ENCODE data around the gene LRP1-AS.
A peak's percentile ranks its signal among the peaks of the same experiment; 100 is the strongest.

The LRP1-AS gene

DNA sequence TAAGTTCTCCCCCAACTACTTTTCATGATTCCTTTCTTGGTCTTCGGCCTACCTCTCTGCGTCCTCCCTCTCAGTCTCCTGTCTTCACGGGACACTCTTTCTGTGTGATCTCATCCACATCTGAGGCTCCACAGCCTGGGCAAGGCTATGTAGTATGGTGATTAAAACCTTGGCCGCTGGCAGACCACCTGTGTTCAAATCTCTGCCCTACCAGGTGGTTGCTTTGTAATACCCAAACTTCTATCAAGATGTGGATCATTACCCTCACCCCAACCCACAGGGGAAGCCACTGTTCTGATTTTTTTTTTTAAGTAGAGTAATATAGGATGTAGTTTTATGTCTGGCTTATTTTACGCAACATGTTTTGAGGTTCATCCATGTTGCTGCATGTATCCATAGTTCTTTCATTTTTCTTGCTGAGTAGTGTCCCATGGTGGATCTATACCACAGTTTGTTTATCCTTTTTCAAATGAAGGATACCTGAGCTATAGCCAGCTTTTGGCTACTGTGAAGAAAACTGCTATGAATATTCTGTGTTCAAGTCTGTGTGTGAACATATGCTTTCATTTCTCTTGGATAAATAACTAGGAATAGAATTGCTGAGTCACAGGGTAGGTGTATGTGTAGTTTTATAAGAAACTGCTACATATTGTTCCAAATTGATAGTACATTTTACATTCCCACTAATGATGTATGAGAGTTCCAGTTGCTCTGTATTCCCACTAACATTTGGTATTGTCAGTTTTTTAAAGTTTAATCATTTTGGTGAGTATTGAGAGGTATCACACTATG, 27.9 kb downstream of the LRP1-AS start:
- no peak for DNase-seq (ENCODE audit: low read depth in 2 of 2)

DNA sequence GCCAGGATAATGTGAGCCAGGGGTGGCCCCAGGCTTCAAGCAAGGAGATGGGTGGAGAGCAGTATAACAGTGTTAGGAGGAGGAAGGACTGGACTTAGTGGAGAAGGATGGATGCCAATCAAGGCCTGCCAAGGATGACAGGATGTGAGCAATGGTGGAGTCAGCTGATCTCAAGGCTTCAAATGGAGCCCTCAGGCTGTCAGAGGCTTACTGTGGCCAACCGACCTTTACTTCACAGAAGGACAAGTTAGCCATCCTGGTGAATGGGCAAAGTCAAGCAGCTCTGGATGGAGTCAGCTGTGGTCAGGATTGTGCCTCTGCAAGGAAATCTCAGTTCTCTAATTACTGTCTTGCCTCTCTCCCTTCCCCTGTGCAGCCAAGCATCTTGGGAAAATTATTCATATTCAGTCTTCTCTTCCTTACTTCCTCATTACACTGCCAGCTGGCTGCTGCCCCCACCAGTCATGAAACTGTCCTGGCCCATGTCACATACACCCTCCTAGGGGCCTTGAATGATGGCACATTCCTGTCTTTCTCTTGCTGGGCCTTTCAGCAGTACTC, 28.6 kb downstream of the LRP1-AS start:
- no peak for DNase-seq (ENCODE audit: low read depth in 2 of 2)

DNA sequence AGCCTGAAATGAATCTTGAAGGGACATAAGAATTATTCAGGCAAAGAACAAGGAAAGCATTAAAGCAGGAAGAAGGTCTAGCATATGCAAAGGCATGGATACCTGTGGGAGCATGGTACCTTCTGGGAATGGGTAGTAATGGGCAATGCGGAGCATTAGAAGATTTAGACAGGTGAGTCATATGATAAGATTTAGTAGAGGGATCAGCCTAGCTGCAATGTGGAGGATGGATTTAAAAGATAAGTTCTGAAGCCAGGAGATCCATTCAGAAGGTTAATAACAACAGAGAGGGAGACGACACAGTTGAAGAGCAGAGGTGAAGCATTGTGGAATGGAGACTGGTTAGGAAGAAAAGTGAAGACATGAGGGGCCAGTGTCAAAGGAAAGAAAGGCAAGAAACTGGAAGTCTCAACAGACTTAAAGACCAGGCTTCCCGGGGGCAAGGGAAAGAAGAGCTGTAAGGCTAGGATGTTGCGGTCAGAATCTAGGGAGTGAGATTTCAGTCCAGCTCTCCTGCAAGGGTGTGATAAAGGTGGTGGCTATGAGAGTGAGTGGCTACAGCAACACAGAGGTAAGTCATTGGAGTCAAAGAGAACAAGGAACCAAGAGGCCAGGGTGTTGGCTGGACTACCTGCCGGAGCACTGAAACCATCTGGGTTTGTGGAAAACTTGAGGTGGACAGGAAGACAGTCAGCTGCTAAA, 30.7 kb downstream of the LRP1-AS start:
- DNase-seq (ENCODE audit: low read depth in 2 of 2) = no peak

DNA sequence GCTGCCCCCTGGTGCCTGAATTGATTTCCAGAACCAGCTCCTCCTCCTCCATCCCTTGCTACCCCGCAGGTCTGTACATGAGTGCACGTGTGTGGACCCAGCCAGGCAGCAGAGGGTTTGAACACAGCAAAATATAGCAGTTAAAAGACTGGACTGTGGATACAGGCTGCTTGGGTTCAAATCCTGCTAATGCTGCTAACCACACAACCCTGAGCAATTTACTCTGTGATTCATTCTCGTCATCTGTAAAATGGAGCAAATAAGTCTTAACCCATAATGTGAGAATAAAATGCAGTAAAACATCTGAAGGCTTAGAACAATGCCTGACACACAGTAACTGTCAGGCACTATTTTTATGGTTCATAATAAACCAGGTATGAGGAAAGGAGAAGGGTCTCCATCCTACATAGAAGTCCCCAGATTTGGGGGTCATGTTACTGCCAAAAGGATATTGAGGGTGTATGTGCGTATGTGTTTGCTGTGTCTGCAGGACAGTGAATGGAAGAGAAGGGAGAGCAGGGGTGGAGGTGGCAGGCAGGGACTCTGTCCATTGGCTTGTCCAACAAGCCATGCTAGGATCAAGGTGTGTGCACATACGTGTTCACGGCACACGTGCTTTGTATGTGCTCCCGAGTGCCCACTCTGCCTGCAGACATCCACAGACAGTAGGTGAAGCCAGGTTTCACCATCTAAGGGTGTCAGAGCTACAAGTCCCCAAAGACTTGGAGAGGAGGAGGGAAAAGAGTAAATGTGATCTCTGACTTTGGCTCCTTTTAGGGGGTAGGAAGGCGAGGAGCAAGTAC, 34.7 kb downstream of the LRP1-AS start:
- DNase-seq (ENCODE audit: low read depth in 2 of 2) = no peak

DNA sequence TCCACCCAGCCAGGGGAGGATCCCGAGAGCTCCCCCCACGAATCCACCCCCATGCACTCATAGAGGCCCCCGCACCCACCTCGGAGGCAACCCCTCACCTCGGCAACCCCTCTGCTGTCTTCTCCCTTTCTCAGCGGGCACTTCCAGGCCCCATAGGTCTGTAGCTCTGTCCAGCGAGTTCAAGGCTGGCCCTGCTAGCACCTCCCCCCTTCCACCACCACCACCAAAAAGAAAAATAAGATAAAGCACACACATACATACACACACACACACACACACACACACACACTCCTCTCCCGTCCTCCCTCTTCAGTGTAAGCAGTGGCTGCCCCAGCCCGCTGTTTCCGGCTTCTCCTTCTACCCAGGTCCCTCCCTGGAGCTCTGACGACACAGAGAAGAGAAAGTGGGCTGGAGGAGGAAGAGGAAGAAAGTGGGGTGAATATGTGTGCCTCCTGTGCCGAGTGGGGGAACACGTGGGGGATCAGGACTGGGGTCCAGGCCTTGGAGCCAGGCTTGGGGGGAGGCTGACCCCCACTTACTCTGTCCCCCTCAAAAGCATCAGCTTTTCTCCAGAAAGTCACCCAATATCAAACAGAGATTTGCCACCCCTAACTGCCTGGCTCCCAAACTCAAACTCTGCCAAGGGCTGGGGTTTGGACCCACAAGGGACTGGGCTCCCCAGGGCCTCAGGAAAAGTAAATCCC, 36.2 kb downstream of the LRP1-AS start, which contains the start of gene STAT6:
STAT6 (minus strand) TSS at position 332 of the 704 bp plus-strand sequence. CDS start 3,084 bp downstream, outside the sequence.
- DNase-seq (ENCODE audit: low read depth in 2 of 2) = peak; percentile 57 to 79

DNA sequence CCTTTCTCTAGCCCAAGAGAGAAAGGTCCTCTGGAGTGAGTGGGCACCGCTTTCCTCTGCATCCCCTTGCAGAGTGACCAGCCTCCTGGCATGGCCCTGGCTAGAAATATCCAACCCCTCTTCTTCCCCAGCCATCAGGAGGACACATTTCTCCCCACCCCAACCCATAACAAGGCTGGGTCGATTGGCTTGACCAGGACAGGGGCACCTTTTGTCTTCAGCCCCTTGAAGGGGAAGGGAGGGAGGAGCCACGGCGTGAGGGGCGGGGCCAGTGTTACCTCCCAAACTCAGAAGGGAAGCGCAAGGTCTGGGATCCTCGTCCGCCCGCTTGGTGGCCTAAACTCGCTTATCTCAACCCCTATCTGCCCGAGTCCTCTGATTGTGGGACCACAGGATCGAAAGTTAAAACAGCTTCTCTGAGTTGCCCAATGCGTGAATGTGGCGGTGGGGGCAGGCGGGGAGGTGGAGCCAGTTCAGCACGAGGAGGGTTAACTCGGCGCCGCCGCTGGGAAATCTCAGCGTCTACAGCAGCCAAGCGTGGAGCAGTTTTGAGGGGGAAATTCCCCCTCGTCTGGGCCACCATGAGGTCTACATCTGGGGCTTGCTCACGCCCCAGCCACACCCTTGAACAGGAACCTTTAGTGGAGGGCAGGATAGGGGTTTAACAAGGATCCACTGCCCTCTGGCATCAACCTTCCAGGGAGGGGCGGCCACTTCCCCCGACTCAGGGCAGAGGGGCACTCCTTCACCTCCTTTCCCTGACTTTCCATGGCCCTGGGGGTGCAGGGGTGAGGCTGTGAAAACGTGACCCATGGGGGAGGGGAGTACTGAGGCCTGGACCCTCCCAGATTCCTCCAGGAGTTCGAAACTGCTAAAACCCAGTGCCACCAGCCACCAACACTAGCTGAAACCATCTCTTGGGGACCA, 37.1 kb downstream of the LRP1-AS start:
- peak; percentile 62 to 66 for DNase-seq (ENCODE audit: low read depth in 2 of 2)

DNA sequence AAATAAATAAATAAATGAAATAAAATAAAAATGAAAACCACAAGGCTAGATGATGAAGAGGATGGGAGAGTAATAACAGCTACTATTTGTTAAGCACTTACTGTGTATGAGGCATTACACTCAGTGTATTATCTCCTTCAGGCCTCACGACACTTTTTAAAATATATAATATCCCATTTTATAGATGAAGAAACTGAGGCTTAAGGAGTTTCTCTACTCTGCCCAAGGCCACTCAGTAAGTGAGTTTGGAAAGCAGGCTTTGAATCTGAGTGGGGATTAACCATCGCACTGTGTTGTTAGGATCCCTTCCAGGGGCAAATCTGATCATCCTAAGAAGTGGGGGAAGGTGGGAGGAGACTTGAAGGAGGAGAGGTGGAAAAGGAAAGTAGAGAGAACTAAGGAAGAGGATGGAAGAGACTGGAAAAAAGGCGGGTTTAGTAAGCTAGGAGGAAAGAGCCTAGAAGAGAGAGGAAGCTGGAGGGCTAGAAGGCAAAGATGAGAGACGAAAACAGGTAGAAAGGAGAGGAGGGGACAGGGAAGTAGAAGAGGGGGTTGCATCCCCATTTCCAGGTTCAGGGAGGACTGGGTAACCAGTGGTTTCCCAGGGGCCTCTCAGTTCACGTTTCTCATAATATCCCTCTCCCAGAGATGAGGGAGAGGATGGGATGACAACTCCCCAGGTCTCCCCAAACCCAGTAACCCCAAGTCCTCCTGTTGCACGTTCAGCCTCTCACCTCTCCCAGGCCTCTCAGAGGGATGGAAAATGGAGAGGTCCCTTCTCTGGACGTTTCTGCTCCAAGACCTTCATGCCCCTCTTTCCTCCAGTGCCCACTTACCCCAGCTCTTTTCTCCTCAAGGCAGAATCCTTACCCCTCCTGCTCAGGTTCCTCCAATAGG, 38.0 kb downstream of the LRP1-AS start:
- no peak for DNase-seq (ENCODE audit: low read depth in 2 of 2)

DNA sequence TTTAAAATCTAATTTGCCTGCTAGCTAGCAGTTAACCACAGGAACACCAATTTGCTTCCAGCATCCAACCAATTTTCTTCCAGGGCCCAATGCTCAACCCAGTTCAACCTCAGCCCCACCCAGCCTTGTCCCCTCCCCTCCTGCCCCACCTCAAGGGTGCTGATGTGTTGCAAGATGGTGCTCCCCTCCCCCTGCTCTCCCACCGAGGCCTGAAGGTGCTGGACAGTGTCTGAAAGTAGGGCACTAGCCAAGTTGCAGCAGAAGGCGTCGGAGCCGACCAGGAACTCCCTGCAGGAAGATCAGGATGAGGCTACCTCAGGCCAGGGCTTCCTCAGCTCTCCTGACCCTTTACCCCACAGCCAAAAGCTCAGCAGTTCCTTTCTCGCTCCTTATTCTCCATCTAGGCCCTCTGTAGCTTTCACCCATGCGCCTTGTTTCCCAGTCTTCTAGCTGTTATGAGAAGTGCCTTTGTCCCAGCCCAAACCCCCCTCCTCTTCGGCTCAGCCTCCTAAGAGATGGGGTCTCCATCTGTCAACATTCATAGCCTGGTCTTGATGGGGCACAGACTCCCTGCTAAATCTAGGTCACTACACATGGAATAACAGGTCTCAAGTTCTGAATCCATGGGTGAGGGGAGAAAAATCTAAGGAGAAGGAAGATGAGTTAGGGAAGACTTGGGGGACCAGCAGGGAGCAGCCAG, 39.8 kb downstream of the LRP1-AS start:
- DNase-seq (ENCODE audit: low read depth in 2 of 2) = no peak

DNA sequence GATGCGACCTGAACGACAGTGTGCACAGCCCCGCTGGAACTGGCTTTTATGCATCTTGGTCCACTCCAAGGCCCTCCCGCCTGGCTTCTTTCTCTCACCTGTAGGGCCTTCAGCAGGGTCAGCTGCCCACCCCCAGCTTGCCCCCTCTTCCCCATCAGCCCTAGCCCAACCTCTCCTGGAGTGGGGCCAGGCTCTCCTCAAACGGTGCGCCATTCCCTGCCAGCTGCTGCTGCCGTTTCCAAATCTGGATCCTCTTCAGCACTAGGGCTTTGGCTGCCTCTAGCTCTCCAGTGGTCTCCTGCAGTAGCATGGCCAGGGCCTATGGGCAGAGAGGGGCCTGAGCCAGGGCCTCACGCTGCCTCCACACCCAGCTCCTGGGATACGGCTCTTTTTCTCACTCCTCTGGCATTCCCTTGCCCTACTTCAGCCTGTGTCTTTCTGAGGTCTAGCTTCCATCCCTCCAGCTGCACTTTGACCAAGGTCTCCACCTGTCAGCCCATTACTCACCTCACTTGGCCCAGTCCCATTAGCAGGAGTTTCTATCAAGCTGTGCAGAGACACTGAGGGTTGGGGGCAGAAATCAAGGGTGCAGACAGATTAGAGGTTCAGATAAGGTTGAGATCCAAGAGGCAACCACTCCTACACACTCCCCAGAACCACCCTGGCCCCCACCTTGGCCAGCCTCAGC, 41.3 kb downstream of the LRP1-AS start:
- no peak for DNase-seq (ENCODE audit: low read depth in 2 of 2)

DNA sequence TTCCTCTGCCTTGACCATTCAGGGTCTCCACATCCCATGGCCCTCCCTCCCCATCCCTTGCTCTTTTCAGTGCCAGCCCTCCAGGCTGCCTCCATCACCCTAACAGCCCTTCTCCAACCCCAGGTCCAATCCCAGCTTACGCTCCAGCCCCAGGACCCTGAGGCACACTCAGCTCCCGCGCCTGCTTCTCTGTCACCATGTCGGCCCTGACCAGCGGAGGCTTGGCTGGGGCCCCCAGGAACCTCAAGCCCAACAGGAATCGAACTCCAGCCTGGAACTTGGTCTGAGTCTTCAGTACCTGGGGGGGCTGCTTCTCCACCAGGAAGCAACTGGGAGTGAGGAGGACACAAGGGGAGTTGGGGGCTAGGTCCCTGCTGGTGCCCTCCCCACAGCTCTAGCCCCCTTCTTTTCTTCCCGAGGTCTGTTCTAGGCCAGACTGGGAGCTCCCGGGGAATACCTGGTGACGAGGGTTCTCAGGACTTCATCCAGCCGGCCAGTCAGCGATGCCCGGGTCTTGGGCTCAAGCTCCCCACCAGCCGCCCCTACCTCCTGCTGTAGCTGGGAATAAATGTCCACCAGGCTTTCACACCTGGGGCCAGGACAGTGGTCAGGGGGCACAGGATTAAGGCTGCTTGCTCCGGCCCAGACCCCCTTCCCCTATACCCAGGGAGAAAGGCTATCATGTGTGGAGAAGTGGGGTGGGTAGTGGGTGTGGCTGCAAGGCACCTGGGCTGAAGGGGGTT, 42.2 kb downstream of the LRP1-AS start:
- no peak for DNase-seq (ENCODE audit: low read depth in 2 of 2)

DNA sequence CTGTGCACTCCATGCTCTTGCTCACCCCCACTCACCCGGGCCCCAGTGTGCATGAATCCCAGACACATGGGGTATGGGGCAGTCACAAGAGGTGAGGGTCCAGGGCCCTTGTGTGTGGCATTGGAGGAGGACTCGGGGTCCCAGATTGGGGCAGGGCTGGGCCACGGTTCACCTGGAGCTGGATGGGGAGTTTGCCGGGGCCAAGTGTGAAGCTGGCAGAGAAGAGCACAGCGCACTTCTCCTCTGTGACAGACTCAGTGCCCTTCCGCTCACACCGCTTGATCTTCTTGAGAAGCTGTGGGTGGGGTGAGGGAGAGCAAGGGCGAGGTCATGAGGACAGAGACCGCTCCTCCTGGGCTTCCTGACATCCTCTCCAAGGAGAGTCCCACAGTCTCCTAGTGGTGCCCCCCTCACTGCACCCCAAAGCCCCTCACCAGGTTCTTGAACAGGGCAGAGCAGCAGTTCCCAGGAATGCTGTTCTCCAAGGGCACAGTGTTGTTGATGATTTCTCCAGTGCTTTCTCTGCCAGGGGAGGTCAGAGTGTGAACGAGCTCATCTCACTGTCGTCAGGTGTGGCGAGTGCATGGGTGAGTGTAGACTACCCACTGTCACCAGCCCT, 43.0 kb downstream of the LRP1-AS start:
- no peak for DNase-seq (ENCODE audit: low read depth in 2 of 2)

DNA sequence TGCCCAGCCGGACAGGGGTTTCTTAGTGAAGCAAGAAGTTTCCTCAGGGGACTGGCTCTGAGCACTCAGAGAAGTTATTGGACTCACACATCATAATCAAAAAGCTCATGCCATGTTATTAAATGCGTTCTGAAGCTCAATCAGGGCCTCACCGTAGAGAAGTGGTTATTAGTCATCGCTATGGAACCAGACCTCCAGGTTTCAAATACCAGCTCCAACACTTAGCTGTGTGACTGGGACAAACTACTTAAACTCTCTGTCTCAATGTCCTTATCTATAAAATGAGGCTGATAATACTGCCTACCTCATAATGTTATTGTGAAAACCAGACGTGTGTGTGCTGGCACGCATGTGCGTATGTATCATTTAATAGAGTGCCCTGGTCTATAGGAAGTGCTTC, 43.6 kb downstream of the LRP1-AS start:
- DNase-seq (ENCODE audit: low read depth in 2 of 2) = no peak

DNA sequence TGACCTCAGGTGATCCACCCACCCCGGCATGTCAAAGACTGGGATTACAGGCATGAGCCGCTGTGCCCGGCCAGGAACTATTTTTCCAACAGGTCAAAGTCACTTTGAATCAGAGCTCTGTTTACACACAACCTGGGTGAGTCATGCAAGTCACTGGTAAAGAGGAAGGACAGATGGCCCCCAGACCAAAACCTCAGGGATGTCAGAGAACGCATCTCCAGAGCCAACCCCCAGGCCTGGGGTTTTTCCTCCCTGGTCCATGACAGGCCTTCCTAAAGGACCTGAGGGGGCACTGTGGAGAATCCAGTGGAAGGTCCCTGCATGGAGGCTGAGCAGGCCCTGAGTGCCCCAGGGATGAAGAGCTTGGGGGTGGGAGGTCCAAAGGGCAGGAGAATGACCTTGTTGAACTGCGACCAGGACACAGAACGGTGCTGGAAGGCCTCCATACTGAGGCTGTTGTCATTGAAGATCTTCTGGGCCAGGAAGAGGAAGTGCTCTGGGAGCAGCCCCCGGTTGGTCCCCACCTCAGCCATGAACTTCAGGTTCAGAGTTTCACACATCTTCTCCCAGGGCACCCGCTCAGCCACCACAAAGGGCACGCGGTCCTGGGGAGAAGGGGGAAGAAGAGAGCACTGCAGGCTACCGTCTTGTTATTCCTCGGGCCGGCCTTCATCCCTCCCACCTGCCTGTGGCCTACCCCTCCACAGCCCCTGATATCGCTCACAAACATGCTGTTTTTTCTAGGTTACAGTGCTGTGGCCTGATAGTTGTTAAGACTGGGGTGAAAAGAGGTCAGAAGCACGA, 45.3 kb downstream of the LRP1-AS start:
- DNase-seq (ENCODE audit: low read depth in 2 of 2) = no peak

DNA sequence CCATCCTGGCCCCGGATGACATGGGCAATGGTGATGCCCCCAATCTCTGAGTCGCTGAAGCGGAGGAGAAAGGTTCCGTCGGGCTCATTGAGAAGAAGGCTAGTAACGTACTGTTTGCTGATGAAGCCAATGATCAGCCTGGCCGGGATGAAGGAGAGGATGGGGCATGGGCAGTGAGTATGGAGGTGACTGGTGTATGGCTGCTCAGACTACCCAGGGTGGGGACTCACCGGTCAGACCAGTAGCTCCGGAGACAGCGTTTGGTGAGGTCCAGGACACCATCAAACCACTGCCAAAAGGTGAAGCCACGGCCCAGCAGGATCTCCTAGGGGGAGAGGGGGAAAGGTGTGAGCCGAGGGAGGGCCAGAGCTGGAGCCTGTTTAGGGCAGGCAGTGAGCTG, 47.7 kb downstream of the LRP1-AS start:
- no peak for DNase-seq (ENCODE audit: low read depth in 2 of 2)

DNA sequence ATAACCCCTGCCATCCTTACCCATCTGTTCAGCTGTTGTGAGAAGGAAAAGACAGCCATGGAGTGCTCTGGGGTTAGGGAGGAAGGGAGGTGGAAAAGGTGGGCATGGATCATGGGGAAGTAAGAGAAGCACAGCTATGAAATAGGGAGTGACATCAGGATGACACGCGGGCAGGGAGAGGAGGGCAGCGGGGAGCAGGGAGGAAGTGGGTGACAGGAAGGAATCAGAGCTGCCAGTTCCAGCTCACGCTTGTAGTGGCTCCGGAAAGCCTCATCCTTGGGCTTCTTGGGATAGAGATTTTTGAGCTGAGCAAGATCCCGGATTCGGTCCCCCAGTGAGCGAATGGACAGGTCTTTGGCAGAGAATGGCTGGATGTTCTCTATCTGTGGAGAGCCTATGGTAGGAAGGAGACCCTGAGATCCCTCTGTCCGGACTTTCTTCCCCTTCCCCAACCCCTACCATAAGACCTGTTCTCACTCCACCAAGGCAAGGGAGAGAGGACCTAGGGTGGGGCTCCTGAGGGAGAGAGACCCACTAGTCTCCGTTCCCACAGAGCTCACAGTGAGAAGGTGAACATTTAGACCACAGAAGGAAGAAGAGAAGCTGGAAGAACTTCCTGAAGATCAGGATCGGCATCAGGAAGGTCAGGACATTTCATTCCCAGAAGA, 48.2 kb downstream of the LRP1-AS start:
- DNase-seq (ENCODE audit: low read depth in 2 of 2) = no peak
